GM23338 (cell line): ENCODE data around the gene CGB1. TPM values are rescaled to one million over a fixed set of nuclear protein-coding genes. Genes with fewer than 3 reads are reported as not detected.

Experiments
- ATAC-seq: fragments of 200-7000 bp; cut with Tn5 transposase; 3 replicates; pipeline ENCODE4 v1.9.1; 2020
- DNase-seq: peaks from one replicate; pipeline ENCODE4 v3.0.0-alpha.2; 2015; ENCODE audit warnings: low spot score
- H2AFZ ChIP-seq: fragments of 200-600 bp; sonication (generic); 2 replicates; pipeline ENCODE4 v1.8.0; 2016; ENCODE audit warnings: antibody characterized with exemption, mild to moderate bottlenecking, moderate library complexity
- H3F3A ChIP-seq: fragments of 200-600 bp; sonication (generic); replicated peaks from 2 replicates; pipeline ENCODE4 v1.8.0; 2017; ENCODE audit warnings: antibody characterized with exemption, mixed run types, low read depth
- H3K27ac ChIP-seq: fragments of 200-600 bp; sonication (generic); 2 replicates; pipeline ENCODE4 v1.6.1; 2016; ENCODE audit warnings: low read depth
- H3K27me3 ChIP-seq: fragments of 200-600 bp; sonication (generic); 2 replicates; pipeline ENCODE4 v1.8.0; 2016; ENCODE audit warnings: mild to moderate bottlenecking, mixed run types, moderate library complexity; ENCODE audit not compliant: insufficient read depth
- H3K36me3 ChIP-seq: fragments of 200-600 bp; sonication (generic); 2 replicates; pipeline ENCODE4 v1.8.0; 2016; ENCODE audit warnings: mild to moderate bottlenecking; ENCODE audit not compliant: insufficient read depth
- H3K4me1 ChIP-seq: fragments of 200-600 bp; sonication (generic); 2 replicates; pipeline ENCODE4 v1.8.0; 2016; ENCODE audit warnings: mild to moderate bottlenecking, moderate library complexity; ENCODE audit not compliant: insufficient read depth
- H3K4me2 ChIP-seq: fragments of 200-600 bp; sonication (generic); 2 replicates; pipeline ENCODE4 v1.7.1; 2017; ENCODE audit warnings: mixed run types
- H3K4me3 ChIP-seq: fragments of 200-600 bp; sonication (generic); 2 replicates; pipeline ENCODE4 v1.6.1; 2016; ENCODE audit warnings: mixed run types
- H3K79me2 ChIP-seq: fragments of 200-600 bp; sonication (generic); replicated peaks from 2 replicates; pipeline ENCODE4 v1.8.0; 2017; ENCODE audit warnings: mild to moderate bottlenecking; ENCODE audit not compliant: insufficient read depth
- H3K9me2 ChIP-seq: fragments of 200-600 bp; sonication (generic); 2 replicates; pipeline ENCODE4 v1.8.0; 2017; ENCODE audit not compliant: insufficient read depth
- H4K20me1 ChIP-seq: fragments of 200-600 bp; sonication (generic); replicated peaks from 2 replicates; pipeline ENCODE4 v1.8.0; 2017; ENCODE audit warnings: mild to moderate bottlenecking; ENCODE audit not compliant: insufficient read depth
- H3K27ac Mint-ChIP-seq: 2 replicates; pipeline ENCODE4 v1.8.0; 2020; ENCODE audit warnings: inconsistent platforms, mild to moderate bottlenecking, moderate library complexity, mixed read lengths
- H3K27me3 Mint-ChIP-seq: 3 replicates; pipeline ENCODE4 v1.8.0; 2022; ENCODE audit warnings: low read depth, mild to moderate bottlenecking, moderate library complexity, mixed read lengths, inconsistent platforms; ENCODE audit not compliant: insufficient read depth, poor library complexity
- H3K36me3 Mint-ChIP-seq: 3 replicates; pipeline ENCODE4 v1.8.0; 2021; ENCODE audit warnings: low read depth, mild to moderate bottlenecking, inconsistent platforms, moderate library complexity, mixed read lengths
- H3K4me1 Mint-ChIP-seq: 3 replicates; pipeline ENCODE4 v1.8.0; 2020; ENCODE audit warnings: mild to moderate bottlenecking, inconsistent platforms, mixed read lengths
- H3K4me3 Mint-ChIP-seq: 3 replicates; pipeline ENCODE4 v1.8.0; 2021; ENCODE audit warnings: moderate library complexity, mild to moderate bottlenecking, inconsistent platforms, mixed read lengths
- H3K9me3 Mint-ChIP-seq: 3 replicates; pipeline ENCODE4 v1.8.0; 2020; ENCODE audit warnings: moderate library complexity, mild to moderate bottlenecking, inconsistent platforms, mixed read lengths
- CREB1 ChIP-seq: fragments of 250-450 bp; sonication (Bioruptor Pico); IDR thresholded peaks from 2 replicates; pipeline ENCODE4 v1.5.0; 2020; ENCODE audit warnings: low read depth, mild to moderate bottlenecking, moderate library complexity
- CTCF ChIP-seq, 2 experiments: fragments of 200-600 bp in 1 of 2; sonication (generic) in 1 of 2; conservative IDR thresholded peaks; 2 replicates each; pipeline versions ENCODE4 v1.5.1 to v1.6.1; 2016 to 2017; ENCODE audit warnings: antibody characterized with exemption in 2 of 2, low read depth in 2 of 2, mild to moderate bottlenecking in 2 of 2, moderate library complexity in 1 of 2
- ETS1 ChIP-seq: IDR thresholded peaks from 2 replicates; pipeline ENCODE4 v1.6.1; 2016; ENCODE audit warnings: antibody characterized with exemption
- EZH2 ChIP-seq: fragments of 200-600 bp; sonication (generic); IDR thresholded peaks from one replicate; pipeline ENCODE4 v1.8.0; 2017; ENCODE audit warnings: antibody characterized with exemption, mild to moderate bottlenecking, low read depth; ENCODE audit not compliant: unreplicated experiment
- EZH2phosphoT487 ChIP-seq: fragments of 200-600 bp; sonication (generic); IDR thresholded peaks from one replicate; pipeline ENCODE4 v1.8.1; 2018; ENCODE audit warnings: antibody characterized with exemption; ENCODE audit not compliant: unreplicated experiment
- JUNB ChIP-seq: IDR thresholded peaks from one replicate; pipeline ENCODE4 v1.6.1; 2016; ENCODE audit warnings: antibody characterized with exemption; ENCODE audit not compliant: unreplicated experiment
- POLR2AphosphoS5 ChIP-seq: IDR thresholded peaks from 2 replicates; pipeline ENCODE4 v1.6.1; 2016; ENCODE audit warnings: antibody characterized with exemption, low read depth
- REST ChIP-seq: IDR thresholded peaks from one replicate; pipeline ENCODE4 v1.6.1; 2018; ENCODE audit warnings: antibody characterized with exemption; ENCODE audit not compliant: unreplicated experiment
- ZNF114 ChIP-seq: fragments of 250-450 bp; sonication (Bioruptor Pico); IDR thresholded peaks from 2 replicates; pipeline ENCODE4 v1.5.0; 2020; ENCODE audit warnings: mild to moderate bottlenecking, moderate library complexity
- polyA plus RNA-seq: library from polyadenylated mRNA; unstranded; fragments of >200 nt; fragmentation: Nextera tagmentation; extraction: Ambion mirVana; gene quantifications from 2 replicates; pipeline ENCODE4 v1.2.1, GENCODE V29; 2016
- total RNA-seq: library from RNA; depleted of rRNA; stranded (reverse); fragments of >200 nt; shearing (Covaris generic); gene quantifications from 2 replicates; pipeline ENCODE4 v1.2.3, GENCODE V29; 2014

The CGB1 gene
- total and polyA plus RNA-seq, 2 experiments from 2014 or later = 0.52 TPM; not detected in 1

GRCh38 chr19:49016067-49016839 is 20.4 kb downstream of the CGB1 start (continued):
- TF ChIP-seq CTCF (conservative IDR thresholded peaks at IDR 0.05; ENCODE audit: low read depth in 2 of 2) (no peak), POLR2AphosphoS5 (no peak), EZH2 (no peak), CREB1 (CRISPR knock-in tag) (no peak), REST (no peak), EZH2phosphoT487 (no peak), ETS1 (no peak), ZNF114 (CRISPR knock-in tag) (no peak)

- no peak overlapping the region for H3K4me2 ChIP-seq
- H3F3A ChIP-seq = 0 out of 2 replicates have a peak, but pooled peaks cover 3% of the 10 kb centered on the region
- no peak overlapping the region for H2AFZ ChIP-seq
- Mint-ChIP-seq H3K9me3 (peaks cover 3% of the 10 kb centered on the region; the same call in 1 of the 3 replicates), H3K4me3 (no peak overlapping the region), H3K4me1 (peaks cover 10% of the 10 kb centered on the region), H3K27me3 (peaks cover 23% of the 10 kb centered on the region), H3K27ac (no peak overlapping the region), H3K36me3 (peaks cover 48% of the 10 kb centered on the region)
- H3K4me1 ChIP-seq = peaks cover 5% of the 10 kb centered on the region; the same call in 1 of the 2 replicates
- no peaks in the 10 kb centered on the region for H3K79me2 ChIP-seq
- no peak overlapping the region for H3K4me3 ChIP-seq
- no peaks in the 10 kb centered on the region for H3K36me3 ChIP-seq
- H4K20me1 ChIP-seq = no peaks in the 10 kb centered on the region; the same call in 1 of the 2 replicates
- peaks cover 18% of the 10 kb centered on the region for H3K27me3 ChIP-seq
- no peaks in the 10 kb centered on the region for H3K9me2 ChIP-seq
- H3K27ac ChIP-seq = no peak overlapping the region
- DNase-seq (no peak), ATAC-seq (no peak)
- TF ChIP-seq REST (no peak), JUNB (no peak)
Observed at GRCh38 chr19:49014870-49015255, 21.8 kb downstream of the CGB1 start.
